HG02938 (cell line): ENCODE measurements around the gene SFT2D3.
A peak's percentile ranks its signal among the peaks of the same experiment; 100 is the strongest.

ENCODE experiments used
- ATAC-seq: cut with Tn5 transposase; IDR thresholded peaks from one replicate; pipeline ENCODE4 v1.9.1; 2021; ENCODE audit warnings: mild to moderate bottlenecking, moderate library complexity; ENCODE audit not compliant: unreplicated experiment

The SFT2D3 gene, protein sequence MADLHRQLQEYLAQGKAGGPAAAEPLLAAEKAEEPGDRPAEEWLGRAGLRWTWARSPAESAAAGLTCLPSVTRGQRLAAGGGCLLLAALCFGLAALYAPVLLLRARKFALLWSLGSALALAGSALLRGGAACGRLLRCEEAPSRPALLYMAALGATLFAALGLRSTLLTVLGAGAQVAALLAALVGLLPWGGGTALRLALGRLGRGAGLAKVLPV

DNA sequence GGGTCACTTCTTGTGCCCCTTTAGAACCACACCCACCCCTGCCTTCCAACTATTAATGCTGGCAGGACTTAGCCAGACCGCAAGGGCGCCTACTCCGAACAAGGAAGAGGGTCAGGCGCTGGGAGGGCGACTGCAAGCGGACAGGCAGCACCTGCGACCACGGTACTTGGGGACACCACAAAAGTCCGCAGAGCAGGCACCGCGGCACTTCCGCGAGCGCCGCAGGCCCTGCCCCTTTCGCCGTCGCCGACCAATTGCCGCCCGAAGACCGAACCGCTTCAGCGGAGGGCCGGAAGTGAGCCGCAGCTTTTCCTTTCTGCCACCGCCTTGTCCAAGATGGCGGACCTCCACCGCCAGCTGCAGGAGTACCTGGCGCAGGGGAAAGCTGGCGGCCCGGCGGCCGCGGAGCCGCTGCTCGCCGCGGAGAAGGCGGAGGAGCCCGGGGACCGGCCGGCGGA is at the start of gene SFT2D3:
Gene SFT2D3 (plus strand): TSS at position 305 of the 458 bp plus-strand sequence. CDS start 32 bp downstream, at position 337.
- peak; percentile 68 for ATAC-seq

DNA sequence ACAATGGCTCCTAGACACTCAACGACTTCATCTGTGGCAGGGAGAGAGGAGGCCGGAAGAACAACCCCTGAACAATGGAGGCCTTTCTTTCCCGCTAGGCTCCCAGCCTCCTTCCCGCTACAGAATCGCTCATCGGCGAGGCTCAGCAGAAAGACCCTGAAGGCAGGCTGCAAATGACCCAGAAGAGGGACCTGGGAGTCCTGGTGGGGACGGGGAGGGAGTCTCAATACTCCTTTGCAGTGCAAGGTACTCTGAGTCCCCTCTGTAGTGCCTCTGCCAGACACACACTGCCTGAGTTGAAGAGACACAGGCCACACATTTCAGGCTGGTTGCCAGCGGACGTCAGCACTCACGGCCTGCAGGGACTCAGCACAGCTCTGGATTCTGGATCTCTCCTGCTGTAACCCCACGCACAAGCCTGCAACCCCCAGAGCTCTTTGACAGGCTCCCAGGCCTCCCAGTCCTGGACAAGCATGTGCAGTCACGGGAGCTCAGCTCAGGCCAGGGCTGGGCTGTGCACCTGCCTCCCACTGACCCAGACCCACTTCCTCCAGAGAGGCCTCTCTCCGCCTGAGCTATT is 49.2 kb upstream of the SFT2D3 start:
- ATAC-seq, result no peak

DNA sequence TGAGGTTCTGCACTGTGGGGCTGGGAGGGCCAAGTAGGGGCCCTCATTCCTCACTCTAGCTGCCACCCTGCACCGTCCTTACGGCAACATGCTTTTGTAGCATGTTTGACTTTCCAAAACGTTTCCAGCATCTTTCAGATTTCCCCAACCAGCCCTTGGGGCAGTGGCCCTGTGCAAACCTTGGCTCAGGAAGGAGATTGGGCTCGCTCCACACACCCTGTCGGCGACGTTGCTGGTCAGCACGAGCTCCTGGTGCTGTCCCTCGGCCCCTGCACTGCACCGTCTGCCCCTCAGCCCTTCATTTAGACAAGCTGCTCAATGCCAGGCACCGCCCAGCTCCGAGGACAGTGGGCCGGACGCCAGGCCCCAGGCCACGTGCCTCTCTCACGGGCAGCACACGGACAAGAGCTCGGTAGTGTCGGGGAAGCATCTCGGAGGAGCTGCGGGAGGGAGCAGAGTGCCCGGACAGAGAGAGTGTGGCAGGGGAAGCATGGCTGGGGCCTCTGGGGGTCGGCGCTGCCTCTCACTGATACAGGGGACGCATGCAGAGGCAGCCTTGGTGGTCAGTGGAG is 48.4 kb upstream of the SFT2D3 start:
- no peak for ATAC-seq

DNA sequence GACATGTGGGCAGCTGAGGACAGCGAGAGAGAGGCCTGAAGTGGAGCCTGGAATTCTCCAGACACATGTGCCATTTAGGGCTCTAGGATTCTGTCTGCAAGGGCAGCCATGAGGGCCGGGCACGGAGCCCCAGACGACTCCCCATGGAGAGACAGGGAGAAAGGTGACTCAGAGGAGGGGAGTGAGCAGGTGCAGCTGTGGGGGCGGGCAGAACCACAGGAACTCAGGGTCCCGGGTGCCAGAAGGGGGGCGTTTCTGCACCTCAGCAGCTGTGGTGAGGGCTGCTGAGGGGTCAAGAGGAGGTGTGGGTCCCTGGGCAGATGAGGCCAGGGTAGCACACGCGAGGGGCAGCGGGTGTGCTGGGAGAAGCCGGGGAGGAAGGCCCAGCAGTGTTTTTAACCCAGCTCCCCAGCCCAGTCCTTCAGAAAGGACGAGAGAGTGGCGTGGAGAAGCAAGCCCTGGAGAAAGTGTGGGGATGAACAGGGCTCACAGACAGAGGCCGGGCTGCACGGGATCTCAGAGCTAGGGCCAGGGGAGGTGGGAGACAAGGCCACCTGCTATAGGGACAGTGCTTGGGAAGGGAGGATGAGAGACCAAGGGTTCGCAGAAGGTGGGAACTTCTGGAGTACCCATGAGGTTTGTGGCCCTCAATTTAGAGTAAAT is 47.7 kb upstream of the SFT2D3 start:
- no peak for ATAC-seq

DNA sequence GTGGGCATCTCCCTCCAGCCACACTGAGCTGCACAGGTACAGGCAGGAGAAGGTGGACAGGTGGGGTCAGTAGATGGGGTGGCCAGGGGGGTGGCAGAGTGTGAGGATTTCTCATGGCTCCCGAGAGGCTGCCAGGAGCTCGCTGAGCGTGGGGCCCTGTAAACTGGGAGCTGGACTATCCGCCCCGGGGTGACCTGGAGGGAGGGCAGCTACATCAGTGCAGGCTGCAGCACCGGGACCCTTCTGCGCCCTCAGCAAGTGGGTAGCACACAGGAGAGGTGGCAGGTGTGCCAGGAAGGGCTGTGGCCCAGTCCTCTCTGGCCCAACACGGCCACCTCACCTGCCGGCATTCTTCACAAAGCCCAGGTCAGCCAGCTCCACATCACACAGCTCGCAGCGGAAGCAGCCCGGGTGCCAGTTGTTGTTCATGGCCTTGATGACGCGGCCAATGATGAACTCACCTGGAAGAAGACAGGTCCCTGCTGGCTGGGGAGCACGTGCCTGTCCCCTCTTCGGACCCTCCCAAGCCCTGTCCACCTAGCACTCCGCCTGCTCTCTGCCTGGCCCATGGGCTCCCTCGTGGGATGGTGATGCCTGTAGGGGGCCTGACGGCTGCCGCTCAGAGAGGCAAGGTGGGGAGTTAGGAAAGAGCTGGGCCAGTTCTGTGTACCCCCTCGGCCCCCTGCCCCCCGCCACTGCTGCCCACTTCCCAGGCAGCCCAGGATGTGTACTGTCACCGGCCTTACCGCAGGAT is 47.0 kb upstream of the SFT2D3 start:
- ATAC-seq, result no peak

DNA sequence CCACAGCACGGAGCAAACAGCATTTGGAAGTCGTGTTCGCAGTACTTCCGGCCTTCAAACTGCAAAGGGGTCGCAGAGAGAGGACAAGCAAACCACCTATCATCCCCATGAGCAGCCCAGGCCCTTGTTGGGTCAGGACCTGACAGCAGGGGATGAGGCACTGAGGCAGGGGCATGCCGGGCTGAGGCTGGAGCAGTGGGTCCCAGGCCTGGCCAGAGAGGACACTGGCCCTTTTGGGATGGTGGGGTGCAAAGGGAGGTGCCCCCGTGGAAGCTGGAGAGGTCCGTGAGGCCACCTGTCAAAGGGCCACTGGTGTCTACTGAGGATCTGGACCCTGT is 46.5 kb upstream of the SFT2D3 start:
- no peak for ATAC-seq

DNA sequence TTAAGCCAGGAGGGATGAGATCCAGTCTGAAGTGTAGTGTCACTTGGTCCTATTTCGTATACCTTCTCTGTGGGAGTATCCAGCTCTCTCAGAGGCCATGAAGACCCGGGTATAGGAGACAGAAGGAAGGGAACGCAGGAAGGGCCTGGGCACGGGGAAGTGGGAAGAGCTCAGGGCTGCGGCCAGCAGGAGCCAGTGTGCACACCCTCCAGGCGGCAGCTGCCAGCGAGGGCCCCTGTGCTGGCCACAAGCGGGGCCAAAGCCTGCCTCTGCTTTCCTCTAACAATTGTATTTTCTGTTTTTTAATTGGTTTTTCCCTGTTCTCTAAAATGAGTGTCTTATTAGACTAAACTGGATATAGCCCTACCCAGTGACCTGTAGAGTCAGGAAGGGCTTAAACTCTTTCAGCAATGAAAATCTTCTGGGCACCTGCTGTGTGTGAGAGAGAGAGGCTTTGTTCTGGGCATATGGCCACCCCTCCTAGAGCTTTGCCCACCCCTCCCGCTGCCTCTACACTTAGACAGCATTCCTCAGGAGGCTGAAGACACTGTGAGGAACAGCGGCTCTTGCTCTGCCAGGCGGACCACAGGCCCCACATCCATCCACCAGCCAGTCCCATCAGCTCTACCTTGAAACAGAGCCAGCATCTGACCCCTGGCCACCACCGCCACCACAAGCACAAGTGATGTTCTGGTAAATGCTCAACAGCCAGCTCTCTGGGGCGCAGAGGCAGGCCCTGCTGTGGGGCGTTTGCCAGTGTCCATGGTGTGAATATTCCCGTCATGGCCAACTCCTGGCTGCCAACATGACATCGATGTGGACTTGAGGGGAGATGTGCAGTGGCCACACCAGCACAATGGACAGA is 45.9 kb upstream of the SFT2D3 start:
- no peak for ATAC-seq

DNA sequence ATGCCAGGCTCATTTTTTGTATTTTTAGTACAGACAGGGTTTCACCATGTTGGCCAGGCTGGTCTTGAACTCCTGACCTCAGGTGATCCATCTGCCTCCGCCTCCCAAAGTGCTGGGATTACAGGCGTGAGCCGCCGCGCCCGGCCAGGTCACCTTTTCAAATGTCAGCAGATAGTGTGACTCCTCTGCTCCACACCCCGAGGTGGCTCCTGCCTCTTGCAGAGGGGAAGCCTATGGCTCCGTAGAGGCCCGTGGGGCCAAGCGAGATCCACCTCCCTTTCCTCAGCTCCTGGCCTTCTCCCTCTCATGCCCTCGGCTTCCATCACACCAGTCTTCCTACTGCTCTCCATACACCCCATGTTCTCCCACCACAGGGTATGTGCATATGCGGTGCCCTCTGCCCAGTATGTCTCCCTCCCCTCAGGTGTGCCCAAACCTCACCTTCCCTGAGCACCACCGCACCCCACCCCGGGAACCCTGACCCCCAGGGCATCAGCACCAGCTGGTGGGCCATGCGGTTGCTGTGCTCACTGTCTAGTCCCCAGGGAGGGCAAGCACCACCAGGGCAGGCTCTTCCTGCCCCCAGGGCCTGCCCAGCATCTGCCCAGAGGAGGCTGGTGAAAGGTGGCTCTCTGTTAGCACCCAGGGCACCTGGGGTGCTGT is 44.6 kb upstream of the SFT2D3 start:
- no peak for ATAC-seq

DNA sequence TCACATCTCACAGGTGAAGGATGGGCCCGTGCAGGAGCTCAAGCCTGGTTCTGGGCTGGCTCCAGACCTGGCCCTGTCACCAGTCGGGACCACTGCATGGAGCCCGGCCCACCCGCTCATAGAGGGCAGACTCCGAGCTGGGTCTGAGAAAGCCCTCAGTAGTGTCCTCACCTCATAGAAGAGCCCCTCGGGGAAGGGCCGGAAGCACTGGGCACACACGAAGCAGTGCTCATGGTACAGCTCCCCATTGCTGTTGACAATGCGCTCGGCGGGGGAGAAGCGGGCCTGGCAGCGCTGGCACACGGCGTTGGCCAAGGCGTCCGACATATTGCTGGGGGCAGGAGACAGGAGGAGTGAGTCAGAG is 44.1 kb upstream of the SFT2D3 start:
- ATAC-seq, result no peak

DNA sequence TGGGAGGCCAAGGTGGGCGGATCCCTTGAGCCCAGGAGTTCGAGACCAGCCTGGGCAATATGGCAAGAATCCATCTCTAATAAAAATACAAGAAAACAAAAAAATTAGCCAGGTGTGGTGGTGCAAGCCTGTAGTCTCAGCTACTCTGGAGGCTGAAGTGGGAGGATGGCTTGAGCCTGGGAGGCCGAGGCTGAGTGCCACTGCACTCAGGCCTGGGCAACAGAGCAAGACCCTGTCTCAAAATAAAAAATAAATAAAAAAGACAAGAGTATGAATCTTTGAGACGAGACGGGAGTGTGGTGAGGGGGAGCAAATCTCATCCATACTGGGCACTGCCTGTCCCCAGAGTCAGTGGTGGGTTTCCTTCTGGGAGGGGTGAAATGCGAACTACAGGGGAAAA is 43.2 kb upstream of the SFT2D3 start:
- no peak for ATAC-seq

DNA sequence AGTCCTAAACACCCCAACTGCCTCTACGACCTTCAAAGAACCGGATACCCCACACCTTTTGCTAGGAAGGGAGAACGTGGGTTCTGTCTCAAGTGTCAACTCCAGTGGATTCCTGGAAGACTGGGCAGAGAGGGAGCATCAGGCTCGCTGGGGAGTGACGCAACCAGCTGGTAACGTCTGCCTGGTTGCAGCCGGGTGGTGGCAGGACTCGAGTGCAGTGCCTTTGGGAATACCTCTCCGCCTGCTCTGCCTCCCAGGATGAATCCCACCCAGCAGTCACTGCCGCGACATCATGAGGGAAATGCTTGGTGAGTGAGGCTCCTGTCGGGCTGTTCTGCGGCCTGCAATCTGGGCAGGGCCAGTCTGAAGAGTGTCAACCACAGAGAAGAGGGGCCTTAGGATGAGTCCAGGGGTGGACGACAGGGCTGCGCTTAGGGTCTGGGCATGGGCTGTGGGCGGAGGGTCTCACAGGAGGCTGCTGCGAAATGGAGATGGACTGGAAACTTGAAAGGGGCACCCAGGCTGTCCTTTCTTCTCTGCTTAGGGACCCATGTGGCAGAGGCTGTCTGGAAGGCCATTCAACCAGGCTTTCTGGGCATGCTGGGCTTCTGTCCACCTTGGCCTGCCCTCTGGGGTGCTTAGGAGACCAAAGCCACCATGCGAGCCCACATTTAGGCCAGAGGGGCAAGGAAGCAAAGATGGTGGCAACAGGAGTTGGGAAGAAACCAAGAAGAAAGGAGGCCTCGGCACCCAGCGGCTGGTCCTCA is 42.5 kb upstream of the SFT2D3 start:
- no peak for ATAC-seq

DNA sequence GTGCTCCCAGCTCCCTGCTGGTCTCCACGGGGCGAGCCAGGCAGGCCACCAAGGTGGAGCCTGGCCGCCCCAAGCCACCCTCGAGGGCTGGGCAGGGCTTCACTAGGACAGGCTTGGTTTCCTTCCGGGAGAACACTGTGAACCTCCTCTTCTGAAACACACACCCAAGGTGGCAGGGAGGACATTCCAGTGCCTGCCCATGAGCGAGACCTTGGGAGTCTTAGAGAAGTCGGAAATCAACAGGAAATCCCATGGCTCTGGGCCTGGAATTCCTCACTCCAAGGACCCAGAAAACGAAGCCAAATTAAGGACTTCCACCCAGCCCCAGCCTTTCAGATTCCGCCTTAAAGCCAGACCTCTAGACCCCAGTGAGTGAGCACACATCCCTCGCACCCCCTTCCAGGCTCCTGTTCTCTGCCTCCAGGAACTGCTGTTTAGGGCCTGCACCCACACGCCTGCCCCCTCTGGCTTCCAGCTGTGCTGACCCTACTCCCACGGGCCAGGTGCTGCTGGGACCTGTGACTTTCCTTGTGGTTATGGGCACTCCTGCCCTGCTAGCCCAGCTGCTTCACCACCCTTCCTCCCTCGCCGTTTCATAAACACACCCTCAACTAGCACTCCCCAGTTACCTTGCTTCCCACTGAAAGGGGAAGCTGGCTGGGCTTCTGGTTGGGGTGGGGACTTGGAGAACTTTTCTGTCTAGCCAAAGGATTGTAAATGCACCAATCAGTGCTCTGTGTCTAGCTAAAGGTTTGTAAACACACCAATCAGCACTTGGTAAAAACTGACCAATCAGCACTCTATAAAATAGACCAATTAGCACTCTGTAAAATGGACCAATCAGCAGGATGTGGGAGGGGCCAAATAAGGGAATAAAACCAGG is 41.6 kb upstream of the SFT2D3 start:
- no peak for ATAC-seq

DNA sequence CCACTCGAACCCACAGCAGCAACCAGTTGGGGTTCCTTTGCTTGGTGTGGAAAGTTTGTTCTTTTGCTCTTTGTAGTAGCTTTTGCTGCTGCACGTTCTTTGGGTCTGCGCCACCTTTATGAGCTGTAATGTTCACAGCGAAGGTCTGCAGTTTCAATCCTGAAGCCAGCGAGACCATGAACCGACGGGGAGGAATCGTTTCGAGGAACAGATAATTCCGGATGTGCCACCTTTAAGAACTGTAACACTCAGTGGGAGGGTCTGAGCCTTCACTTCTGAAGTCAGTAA is 41.1 kb upstream of the SFT2D3 start:
- no peak for ATAC-seq

DNA sequence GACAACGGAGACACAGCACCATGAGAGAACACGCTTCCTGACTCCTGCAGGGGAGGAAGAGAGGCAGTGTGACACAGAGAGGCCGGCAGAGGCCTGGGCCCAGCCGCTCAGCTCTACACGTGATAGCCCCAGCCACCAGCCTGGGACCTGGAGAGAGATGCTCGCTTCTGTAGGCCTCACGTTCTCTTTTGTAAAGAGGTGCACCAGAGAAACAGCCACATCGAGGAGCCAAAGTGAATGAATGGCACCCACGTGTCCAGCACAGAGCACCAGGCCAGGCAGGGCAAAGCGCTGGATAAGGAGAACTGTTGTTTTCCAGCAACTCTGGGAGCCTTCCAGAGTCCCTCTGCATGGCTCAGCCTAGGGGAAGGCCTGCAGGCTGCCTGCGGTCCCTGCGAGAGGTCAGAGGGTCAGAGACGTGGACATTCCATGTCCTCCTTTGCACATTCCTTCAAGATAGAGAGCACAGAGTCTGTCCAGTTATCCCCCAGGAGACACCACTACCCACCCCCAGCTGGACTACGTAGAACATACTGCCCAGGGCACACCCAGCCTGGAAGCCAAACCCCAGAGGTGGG is 40.1 kb upstream of the SFT2D3 start:
- ATAC-seq, result no peak

DNA sequence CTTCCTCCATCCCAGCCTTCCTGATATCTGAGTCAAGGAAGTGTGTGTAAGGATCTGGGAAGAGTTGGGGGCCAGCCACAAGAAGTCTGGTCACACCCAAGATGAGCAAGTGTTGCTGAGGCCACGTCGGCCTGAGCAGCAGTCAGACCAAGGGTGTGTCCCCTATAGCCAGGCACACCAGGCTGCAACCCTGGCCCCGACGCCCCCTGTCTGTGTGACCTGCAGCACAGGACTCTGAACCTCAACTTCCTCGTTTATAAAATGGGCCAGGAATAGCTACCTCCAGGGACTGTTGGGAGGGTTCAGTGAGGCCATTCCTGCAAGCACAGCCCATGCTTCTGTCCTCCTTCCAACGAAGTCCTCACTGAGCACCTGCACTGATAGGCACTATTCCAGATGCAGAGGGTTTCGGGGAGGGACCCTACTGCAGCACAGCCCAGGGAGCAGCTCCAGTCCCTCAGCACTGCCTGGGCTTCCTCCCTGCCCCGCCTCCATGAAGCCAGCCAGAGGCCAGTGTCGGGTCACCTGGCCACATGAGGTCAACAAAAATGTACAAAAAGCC is 39.3 kb upstream of the SFT2D3 start:
- no peak for ATAC-seq

DNA sequence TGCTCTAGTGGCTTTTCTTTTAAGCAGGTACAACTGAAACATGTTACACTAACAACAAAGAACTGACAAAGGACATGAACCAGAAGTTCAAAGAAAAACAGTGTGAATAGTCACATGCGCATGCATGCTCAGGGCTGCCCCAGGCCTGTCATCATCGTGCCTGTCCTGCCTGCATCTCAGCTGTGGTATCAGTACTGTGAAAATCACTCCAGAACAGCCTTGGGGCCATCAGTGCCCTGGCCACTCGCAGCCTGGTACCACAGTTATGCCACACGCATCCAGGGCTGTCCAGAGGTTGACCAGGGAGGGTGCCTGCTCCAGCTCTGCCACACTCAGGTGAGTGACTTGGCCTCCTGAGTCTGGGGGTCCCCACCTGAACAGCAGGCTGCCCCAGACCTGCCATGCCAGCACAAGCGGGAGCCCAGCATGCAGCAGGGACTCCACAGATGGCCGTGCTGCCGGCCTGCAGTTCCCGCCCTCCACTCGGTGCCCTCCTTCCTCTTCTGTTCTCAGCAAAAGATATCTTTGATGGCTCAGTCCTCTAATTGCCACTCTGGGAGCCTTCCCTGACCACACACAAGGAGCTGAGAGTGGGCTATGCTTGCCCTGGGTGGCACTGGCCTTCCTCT is 38.2 kb upstream of the SFT2D3 start:
- ATAC-seq, result no peak

DNA sequence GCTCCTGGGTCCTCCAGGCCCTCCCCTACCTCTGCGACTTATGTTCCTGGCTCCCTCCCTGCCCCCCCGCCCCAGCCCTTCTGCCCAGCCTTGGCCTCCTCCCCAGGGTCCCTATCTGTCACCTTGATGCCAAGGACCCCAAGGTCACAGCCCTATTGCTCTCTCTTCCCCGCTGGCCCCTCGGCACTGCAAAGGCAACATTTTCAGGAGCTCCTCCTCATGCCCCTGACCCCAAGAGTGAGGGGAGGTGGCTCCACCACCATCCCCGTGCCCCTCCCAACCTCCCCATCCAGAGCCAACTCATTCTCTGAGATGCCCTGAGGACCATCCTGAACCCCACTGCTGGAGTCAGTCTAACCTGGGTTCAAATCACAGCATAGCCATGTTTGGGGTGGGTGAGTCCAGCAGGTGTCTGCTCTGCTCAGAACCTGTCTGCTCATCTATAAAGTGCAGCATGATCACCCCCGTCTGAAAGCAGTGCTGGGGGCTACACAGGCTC is 37.7 kb upstream of the SFT2D3 start:
- ATAC-seq, result no peak
